Measurements from ENCODE around the gene OTUB2.
"Not testable (repeated sequence)": the region's sequence is repeated elsewhere in the genome, so short reads cannot be mapped to it uniquely, and the experiment has no call there.

The OTUB2 gene

DNA sequence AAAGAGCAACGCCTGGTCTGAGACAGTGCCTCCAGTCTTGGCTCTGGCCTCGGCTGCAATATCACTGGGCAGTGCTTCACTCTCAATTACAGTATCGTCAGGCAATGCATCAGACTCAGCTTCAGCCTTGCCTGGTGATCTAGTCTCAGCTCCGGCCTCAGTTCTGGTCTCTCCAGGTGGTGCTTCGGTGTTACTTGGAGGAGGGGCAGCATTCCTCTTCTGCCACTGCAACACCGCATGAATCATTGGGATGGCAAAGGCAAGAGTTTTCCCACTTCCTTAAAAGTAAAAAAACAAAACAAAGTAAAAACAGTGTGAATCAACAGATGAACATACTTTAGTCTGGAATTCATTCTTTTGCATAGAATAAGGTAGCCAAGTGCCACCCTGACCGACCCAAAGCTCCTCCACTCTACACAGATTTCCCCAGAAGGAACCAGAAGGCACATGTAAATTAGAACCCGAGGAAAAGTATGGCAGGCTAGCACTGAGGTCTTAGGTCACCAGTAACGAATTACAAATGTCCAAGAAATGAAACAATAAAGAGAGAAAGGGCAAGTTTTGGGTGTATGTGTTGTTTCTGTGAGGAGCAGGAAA, 36.3 kb downstream of the OTUB2 start:
- DNase-seq: no peak

- DNase-seq: no peak
Observed at GRCh38 chr14:94066089-94066676, 40.0 kb downstream of the OTUB2 start.

- DNase-seq: not testable (repeated sequence)
Observed at GRCh38 chr14:94072076-94072475, 45.9 kb downstream of the OTUB2 start.

- no peak for DNase-seq
Observed at GRCh38 chr14:94074534-94074933, 48.4 kb downstream of the OTUB2 start.

DNA sequence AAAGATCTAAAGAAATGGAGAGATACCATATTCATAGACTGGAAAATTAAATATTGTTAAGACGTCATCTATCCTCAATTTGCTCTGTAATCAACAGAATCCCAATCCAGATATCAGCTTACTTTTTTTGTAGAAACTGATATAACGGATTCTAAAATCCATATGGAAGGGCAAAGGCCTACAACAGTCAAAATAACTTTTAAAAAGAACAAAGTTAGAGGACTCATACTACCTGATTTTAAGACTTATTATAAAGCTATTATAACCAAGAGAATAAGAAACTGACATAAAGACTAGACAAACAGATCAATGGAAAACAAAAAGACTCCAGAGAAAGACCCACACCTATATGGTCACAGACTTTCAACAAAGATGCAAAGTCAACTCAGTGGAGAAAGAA, 48.9 kb downstream of the OTUB2 start:
- no peak for DNase-seq

DNA sequence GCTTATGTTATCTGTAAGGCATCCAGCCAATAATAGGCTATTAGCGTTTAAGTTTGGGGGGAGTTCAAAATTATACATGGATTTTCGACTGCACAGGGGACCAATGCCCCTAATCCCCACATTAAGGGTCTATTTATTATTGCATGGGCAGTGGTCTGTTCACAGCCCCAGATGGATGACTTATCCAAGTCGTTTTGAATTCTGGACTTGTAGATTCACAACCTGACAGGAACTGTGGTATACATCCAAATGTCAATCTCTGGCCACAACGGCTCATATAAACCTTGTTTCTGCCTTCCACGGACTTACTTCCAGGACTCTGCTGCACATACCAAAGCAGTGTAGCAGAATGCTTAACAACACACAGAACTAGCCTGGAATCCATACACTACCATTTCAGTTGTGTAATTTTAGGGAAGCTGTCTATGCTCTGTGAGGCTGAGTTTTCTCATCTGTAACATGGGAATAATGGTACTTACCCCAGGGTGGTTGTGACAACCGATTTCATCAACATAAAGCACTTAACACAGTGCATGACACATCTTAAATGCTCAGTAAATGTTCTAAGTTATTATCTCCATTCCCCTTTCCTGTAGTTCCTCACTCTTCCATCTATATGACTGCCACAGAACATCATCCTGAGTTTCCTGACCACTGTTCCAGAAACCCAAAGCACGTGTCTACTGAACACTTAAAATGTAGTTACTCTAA, 51.1 kb downstream of the OTUB2 start:
- no peak for DNase-seq

GRCh38 chr14:94077823-94078222, 51.7 kb downstream of the OTUB2 start:
- DNase-seq: no peak

DNA sequence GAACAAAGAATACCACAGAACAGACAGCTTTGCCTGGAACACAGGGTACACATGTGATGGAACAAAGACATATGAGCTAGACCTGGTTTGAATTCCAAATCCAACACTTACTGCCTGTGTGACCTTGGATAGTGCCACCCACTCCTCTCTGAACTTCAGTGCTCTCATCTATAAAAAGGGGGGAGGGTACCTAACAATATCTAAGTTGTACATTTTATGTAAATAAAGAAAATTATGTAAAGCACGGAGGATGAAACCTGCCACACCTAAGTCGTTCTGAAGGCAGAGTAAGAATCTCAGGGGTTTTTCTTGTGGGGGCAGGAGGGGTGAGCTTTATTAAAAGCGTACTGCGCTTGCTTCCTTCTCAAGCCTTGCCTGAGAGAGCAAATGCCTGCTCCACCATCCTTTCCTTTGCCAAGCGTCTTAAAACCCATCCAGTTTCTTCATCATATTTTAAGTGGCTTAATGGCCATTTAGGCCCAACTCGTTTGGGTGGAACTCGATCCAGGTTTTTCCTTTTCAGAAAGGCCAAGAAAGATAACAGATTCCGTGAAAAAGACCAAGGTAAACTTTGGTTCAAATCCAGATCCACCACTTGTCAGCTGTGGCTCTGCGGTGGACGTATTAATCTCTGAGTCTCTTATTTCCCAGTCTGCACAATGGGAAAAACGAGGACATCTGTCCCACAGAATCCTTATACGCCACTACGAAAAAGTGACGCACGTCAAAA, 53.9 kb downstream of the OTUB2 start:
- DNase-seq: peak; percentile 35

- peak; percentile 83 for DNase-seq
Observed at GRCh38 chr14:94080621-94081385, 54.7 kb downstream of the OTUB2 start, which contains the start of the genes DDX24 and IFI27L1. TSS of gene DDX24 (minus strand) at chr14:94081202. CDS start at chr14:94079742, 1,460 bp downstream. TSS of gene IFI27L1 (plus strand) at chr14:94081310. CDS start at chr14:94096938, 15,628 bp downstream.

DNA sequence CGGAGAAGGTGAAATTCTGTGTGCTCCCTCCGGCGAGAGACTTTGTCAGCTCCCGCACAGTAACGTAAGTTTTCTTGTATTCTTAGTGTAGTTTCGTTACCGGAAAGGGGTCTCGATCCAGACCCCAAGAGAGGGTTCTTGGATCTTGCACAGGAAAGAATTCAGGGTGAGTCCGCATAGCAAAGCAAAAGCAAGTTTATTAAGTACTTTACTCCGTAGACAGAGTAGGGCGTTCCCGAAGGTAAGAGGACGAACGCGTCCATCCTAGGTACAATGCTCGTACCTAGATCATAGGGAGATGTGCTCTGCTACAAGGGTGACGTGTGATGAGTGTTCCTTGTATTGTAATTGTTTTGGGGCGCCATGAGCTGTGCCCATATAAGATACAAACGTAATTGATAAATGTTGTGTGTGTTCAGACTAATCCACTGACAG, 55.3 kb downstream of the OTUB2 start:
- no peak for DNase-seq

- DNase-seq: no peak
Observed at GRCh38 chr14:94087891-94088290, 61.8 kb downstream of the OTUB2 start.

- no peak for DNase-seq
Observed at GRCh38 chr14:94088516-94088915, 62.4 kb downstream of the OTUB2 start.

DNA sequence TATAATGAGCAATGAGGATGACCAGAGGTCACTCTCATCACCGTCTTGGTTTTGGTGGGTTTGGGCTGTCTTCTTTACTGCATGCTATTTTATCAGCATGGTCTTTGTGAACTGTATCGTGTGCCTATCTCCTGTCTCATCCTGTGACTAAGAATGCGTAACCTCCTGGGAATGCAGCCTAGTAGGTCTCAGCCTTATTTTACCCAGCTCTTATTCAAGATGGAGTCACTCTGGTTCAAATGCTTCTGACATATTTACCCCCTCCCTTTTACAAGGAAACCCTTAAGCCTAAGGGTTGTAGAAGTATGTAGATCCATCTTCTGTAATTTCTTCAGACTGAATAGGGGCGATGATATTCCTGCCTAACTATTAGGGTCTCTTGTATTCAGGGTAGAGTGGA, 63.3 kb downstream of the OTUB2 start:
- DNase-seq: no peak

GRCh38 chr14:94093418-94093817, 67.3 kb downstream of the OTUB2 start:
- DNase-seq: no peak

DNA sequence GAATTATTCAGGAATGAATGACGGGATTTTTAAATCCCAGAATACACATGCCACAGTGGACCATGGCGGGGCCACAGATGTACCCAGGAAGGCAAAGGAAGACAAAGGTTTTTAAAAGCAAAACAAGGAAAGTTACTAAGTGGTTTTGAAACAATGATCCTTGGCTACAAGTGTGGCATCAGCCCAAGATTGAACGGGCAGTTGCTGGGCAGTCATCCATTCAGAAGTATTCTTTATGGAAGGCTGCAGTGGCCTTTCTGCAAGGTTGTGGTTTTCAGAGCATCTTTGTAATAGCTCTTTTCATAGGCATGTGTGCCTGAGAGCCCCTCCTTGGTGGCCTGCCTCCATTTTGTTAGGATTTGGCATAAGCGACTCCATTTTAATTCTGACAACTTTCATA, 71.0 kb downstream of the OTUB2 start:
- DNase-seq: no peak

All from NCI-H524 treated with DMSO at 0.1 percent for 48 hours (cell line).